Measurements from ENCODE around the gene LRRTM2. TPM values are rescaled to one million over a fixed set of nuclear protein-coding genes. Genes with fewer than 3 reads are reported as not detected.

The LRRTM2 gene
- total RNA-seq, 4 donors from 2014 or later: under 0.01 to 0.87 (median 0.31) TPM

- Histone ChIP-seq H3K4me1 (no peaks in the 10 kb centered on the region), H3K27me3 (no peaks in the 10 kb centered on the region), H3K27ac (no peak overlapping the region), H3K4me3 (no peak overlapping the region), H3K9me3 (peaks cover 0 to 13% (median 0%) of the 10 kb centered on the region in 3 donors), H3K36me3 (peaks cover 13 to 63% of the 10 kb centered on the region in 2 donors)
- ATAC-seq: no peak
- TF ChIP-seq POLR2AphosphoS5 (IDR thresholded peaks at IDR 0.05) (no peak), EP300 (IDR thresholded peaks at IDR 0.05) (no peak), POLR2A (IDR thresholded peaks at IDR 0.05) (no peak)
- TF ChIP-seq, protein P1, sequence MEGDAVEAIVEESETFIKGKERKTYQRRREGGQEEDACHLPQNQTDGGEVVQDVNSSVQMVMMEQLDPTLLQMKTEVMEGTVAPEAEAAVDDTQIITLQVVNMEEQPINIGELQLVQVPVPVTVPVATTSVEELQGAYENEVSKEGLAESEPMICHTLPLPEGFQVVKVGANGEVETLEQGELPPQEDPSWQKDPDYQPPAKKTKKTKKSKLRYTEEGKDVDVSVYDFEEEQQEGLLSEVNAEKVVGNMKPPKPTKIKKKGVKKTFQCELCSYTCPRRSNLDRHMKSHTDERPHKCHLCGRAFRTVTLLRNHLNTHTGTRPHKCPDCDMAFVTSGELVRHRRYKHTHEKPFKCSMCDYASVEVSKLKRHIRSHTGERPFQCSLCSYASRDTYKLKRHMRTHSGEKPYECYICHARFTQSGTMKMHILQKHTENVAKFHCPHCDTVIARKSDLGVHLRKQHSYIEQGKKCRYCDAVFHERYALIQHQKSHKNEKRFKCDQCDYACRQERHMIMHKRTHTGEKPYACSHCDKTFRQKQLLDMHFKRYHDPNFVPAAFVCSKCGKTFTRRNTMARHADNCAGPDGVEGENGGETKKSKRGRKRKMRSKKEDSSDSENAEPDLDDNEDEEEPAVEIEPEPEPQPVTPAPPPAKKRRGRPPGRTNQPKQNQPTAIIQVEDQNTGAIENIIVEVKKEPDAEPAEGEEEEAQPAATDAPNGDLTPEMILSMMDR (IDR thresholded peaks at IDR 0.05): no peak
Observed at GRCh38 chr5:138889994-138890393, 14.9 kb upstream of the LRRTM2 start.

- H3K36me3 ChIP-seq: peaks cover 8 to 29% of the 10 kb centered on the region in 2 donors
- H3K9me3 ChIP-seq: no peaks in the 10 kb centered on the region
- no peak for ATAC-seq
Observed at GRCh38 chr5:138884554-138884953, 9.4 kb upstream of the LRRTM2 start.

DNA sequence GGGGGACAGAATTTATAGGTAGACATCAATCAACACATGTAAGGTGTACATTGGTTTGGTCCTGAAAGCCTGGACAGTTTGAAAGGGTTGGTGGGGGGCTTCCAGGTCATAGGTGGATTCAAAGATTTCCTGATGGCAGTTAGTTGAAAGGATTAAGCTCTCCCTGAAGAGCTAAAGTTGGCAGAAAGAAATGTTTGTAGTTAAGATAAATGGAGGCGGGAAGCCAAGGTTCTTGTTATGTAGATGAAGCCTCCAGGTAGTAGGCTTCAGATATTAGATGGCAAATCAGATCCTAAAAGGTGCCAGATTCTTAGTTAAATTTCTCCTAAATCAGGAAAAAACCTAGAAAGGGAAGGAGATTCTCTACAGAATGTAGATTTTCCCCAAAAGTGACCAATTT, 9.0 kb upstream of the LRRTM2 start:
- no peak overlapping the region for H3K4me3 ChIP-seq

More at GRCh38 chr5:138884554-138884953, 9.4 kb upstream of the LRRTM2 start:
- H3K27ac ChIP-seq: no peak overlapping the region
- TF ChIP-seq POLR2AphosphoS5 (IDR thresholded peaks at IDR 0.05) (no peak), EP300 (IDR thresholded peaks at IDR 0.05) (no peak), POLR2A (IDR thresholded peaks at IDR 0.05) (no peak)
- TF ChIP-seq, protein P1 (IDR thresholded peaks at IDR 0.05): no peak
- H3K4me1 ChIP-seq: peaks cover 0 to 25% (median 0%) of the 10 kb centered on the region in 3 donors
- H3K27me3 ChIP-seq: no peaks in the 10 kb centered on the region
- H3K4me3 ChIP-seq: no peak overlapping the region

GRCh38 chr5:138883211-138883610, 8.1 kb upstream of the LRRTM2 start:
- H3K4me3 ChIP-seq: no peak overlapping the region
- TF ChIP-seq, protein P1 (IDR thresholded peaks at IDR 0.05): no peak
- TF ChIP-seq POLR2A (IDR thresholded peaks at IDR 0.05) (no peak), POLR2AphosphoS5 (IDR thresholded peaks at IDR 0.05) (no peak), EP300 (IDR thresholded peaks at IDR 0.05) (no peak)
- H3K4me1 ChIP-seq: peaks cover 0 to 38% (median 0%) of the 10 kb centered on the region in 3 donors
- peaks cover 7 to 16% of the 10 kb centered on the region in 2 donors for H3K36me3 ChIP-seq
- no peak for ATAC-seq
- H3K27me3 ChIP-seq: no peaks in the 10 kb centered on the region
- no peak overlapping the region for H3K27ac ChIP-seq
- no peaks in the 10 kb centered on the region for H3K9me3 ChIP-seq

More for the DNA sequence above, 9.0 kb upstream of the LRRTM2 start:
- 92% methylated on average over 1 of the region's 1 CpG; no CpG with 5 or more reads in 1 of the 2 donors for WGBS, 2 donors (ENCODE audit: low coverage in 1 of 2)
- Histone ChIP-seq H3K36me3 (peaks cover 7 to 24% of the 10 kb centered on the region in 2 donors), H3K27ac (no peak overlapping the region), H3K4me1 (peaks cover 0 to 30% (median 0%) of the 10 kb centered on the region in 3 donors), H3K27me3 (no peaks in the 10 kb centered on the region), H3K9me3 (no peaks in the 10 kb centered on the region)
- no peak for TF ChIP-seq POLR2AphosphoS5 (IDR thresholded peaks at IDR 0.05)
- TF ChIP-seq EP300 (IDR thresholded peaks at IDR 0.05): no peak
- TF ChIP-seq, protein P1 (IDR thresholded peaks at IDR 0.05): no peak
- no peak for TF ChIP-seq POLR2A (IDR thresholded peaks at IDR 0.05)
- no peak for ATAC-seq

GRCh38 chr5:138878437-138879235, 3.5 kb upstream of the LRRTM2 start:
- Histone ChIP-seq H3K27ac (no peak overlapping the region), H3K27me3 (no peaks in the 10 kb centered on the region), H3K4me3 (no peak overlapping the region), H3K4me1 (peaks cover 0 to 62% (median 12%) of the 10 kb centered on the region in 3 donors), H3K36me3 (no peaks in the 10 kb centered on the region), H3K9me3 (no peaks in the 10 kb centered on the region)
- WGBS, 2 donors (ENCODE audit: low coverage in 1 of 2): 52 to 77% methylated on average over 6 to 7 of the region's 7 CpGs
- no peak for ATAC-seq
- no peak for TF ChIP-seq POLR2A (IDR thresholded peaks at IDR 0.05)
- TF ChIP-seq POLR2AphosphoS5 (IDR thresholded peaks at IDR 0.05): no peak
- TF ChIP-seq, protein P1 (IDR thresholded peaks at IDR 0.05): no peak
- no peak for TF ChIP-seq EP300 (IDR thresholded peaks at IDR 0.05)

All from gastroesophageal sphincter (tissue), 4 donors.